Heart right ventricle (tissue), 16 donors: ENCODE results near the gene USP22. TPM values are rescaled to one million over a fixed set of nuclear protein-coding genes. Genes with fewer than 3 reads are reported as not detected.
A peak's percentile ranks its signal among the peaks of the same experiment; 100 is the strongest.

Source experiments
- ATAC-seq, 8 donors: fragments of 200-7000 bp; cut with Tn5 transposase; one replicate each; pipeline ENCODE4 v1.9.1; 2020; ENCODE audit warnings: mild to moderate bottlenecking in 8 of 8, moderate library complexity in 8 of 8, moderate number of reproducible peaks in 1 of 8
- DNase-seq, 2 donors: peaks; one replicate each; pipeline ENCODE4 v3.0.0-alpha.2; 2020
- H3K27ac ChIP-seq, 10 donors: fragments of 200-600 bp; sonication (generic) in 2 of 10; one replicate each; pipeline versions ENCODE4 v1.5.0 to v1.8.0; 2020 to 2022; ENCODE audit warnings: mild to moderate bottlenecking in 3 of 10
- H3K27me3 ChIP-seq, 7 donors: fragments of 200-600 bp; one replicate each; pipeline ENCODE4 v1.8.0; 2021 to 2022; ENCODE audit warnings: mild to moderate bottlenecking in 2 of 7
- H3K36me3 ChIP-seq, 9 donors: fragments of 200-600 bp; sonication (generic) in 1 of 9; one replicate each; pipeline versions ENCODE4 v1.5.0 to v1.8.0; 2020 to 2022; ENCODE audit warnings: mild to moderate bottlenecking in 2 of 9
- H3K4me1 ChIP-seq, 9 donors: fragments of 200-600 bp; sonication (generic) in 1 of 9; one replicate each; pipeline versions ENCODE4 v1.5.0 to v1.8.0; 2020 to 2022; ENCODE audit warnings: mild to moderate bottlenecking in 4 of 9
- H3K4me3 ChIP-seq, 10 donors: fragments of 200-600 bp; sonication (generic) in 2 of 10; one replicate each; pipeline versions ENCODE4 v1.5.0 to v1.8.0; 2020 to 2022; ENCODE audit warnings: mild to moderate bottlenecking in 7 of 10, moderate library complexity in 2 of 10
- H3K9me3 ChIP-seq, 11 donors: fragments of 200-600 bp in 10 of 11; sonication (generic) in 2 of 11; one replicate each; pipeline versions ENCODE4 v1.5.0 to v1.8.0; 2013 to 2022; ENCODE audit warnings: mild to moderate bottlenecking in 2 of 11, control low read depth in 1 of 11, moderate library complexity in 1 of 11
- CTCF ChIP-seq, 9 donors: fragments of 200-600 bp; sonication (generic) in 2 of 9; IDR thresholded peaks; one replicate each; pipeline versions ENCODE4 v1.5.0 to v1.8.0; 2021 to 2022; ENCODE audit warnings: antibody characterized with exemption in 9 of 9, mild to moderate bottlenecking in 5 of 9, moderate library complexity in 1 of 9
- WGBS, 2 donors: extraction: QIAGEN DNeasy Blood & Tissue Kit; methylation state at CpG; one replicate each; pipeline ENCODE4 v1.1.7; 2013; ENCODE audit warnings: inconsistent platforms in 1 of 2; 5-methylcytosine and 5-hydroxymethylcytosine counted together
- intact Hi-C, 10 donors: fragments of 100-400 bp; cut with DNase I; formaldehyde crosslinking; loops; one replicate each; pipeline versions ENCODE4 v1.11.1 to v1.14.2; 2022
- polyA plus RNA-seq, 2 donors: library from polyadenylated mRNA; stranded (reverse); fragments of 200-250 nt; gene quantifications; one replicate each; pipeline ENCODE4 v1.2.3, GENCODE V29; 2013
- total RNA-seq, 10 donors: library from RNA; stranded (reverse); fragmentation: NEBNext Ultra II Directional in 3 of 10; extraction: Animal tissue kit (Norgen Biotek cat#: 25700) in 3 of 10; gene quantifications; one replicate each; pipeline versions ENCODE4 v1.2.1 to v1.2.4, GENCODE V29; 2021 to 2023
- donor health status: Arrhythmogenic right ventricular cardiomyopathy.
- donor health status: ischemic (EF 13 %, LVEDD 7.1; RV severe dilation, severe dysfunction).
- donor health status: healthy with polysubstance abuse.
- donor health status: DM: no; HTN: yes; CAD: no.
- donor health status: DM: no; HTN: no; CAD: no.
- donor health status: ischemic (EF 25% LVEDD 6.9; RV normal size, moderate dysfunction).
- donor health status: ischemic (EF 25% LVEDD 5.7; RV mildly dilated, moderate dysfunction).
- donor health status: healthy.
- donor health status: DM: yes; HTN: yes; CAD: no.
- donor health status: Ischemic cardiomyopathy.
- donor health status: ischemic (EF 35%, LVEDD 5.7; RV mildly dilated, moderate dysfunction).
- donor health status: nonischemic (EF 11% LVEDD 7.7; RV severe dilation, severe dysfunction).
- donor health status: DM: yes; HTN: yes; CAD: no.
- donor health status: PGD.
- donor health status: ischemic (EF 29% LVEDD 5.4; RV normal size, mild dysfunction).
- donor health status: nonischemic (EF 23%, LVEDD 6.1; RV moderate dilation, normal function).

USP22 gene
- total and polyA plus RNA-seq, 12 donors, result 26.6 to 218 (median 173) TPM

GRCh38 chr17:21012736-21013135 is 30.1 kb downstream of the USP22 start:
- DNase-seq (no peak), ATAC-seq (peak in 5 of 8 donors; percentile 29 to 68 (median 47))
- Histone ChIP-seq H3K4me3 (no peak overlapping the region), H3K36me3 (peaks cover 4 to 100% (median 83%) of the 10 kb centered on the region in 9 donors), H3K27ac (no peak overlapping the region), H3K9me3 (no peaks in the 10 kb centered on the region), H3K4me1 (peaks cover 0 to 40% (median 11%) of the 10 kb centered on the region in 9 donors), H3K27me3 (no peaks in the 10 kb centered on the region)
- intact Hi-C loops, result no loop called here
- TF ChIP-seq CTCF (IDR thresholded peaks at IDR 0.05), result peak in 4 of 9 donors; percentile 11 to 41 (median 25)
- 50 to 52% methylated on average over 8 of the region's 8 CpGs for WGBS, 2 donors

GRCh38 chr17:21010705-21011596 is 31.9 kb downstream of the USP22 start:
- H3K9me3 ChIP-seq, result no peaks in the 10 kb centered on the region
- DNase-seq (no peak), ATAC-seq (peak in 5 of 8 donors; percentile 6 to 15 (median 11))
- peaks cover 3 to 100% (median 81%) of the 10 kb centered on the region in 9 donors for H3K36me3 ChIP-seq
- no peaks in the 10 kb centered on the region for H3K27me3 ChIP-seq
- no peak for TF ChIP-seq CTCF (IDR thresholded peaks at IDR 0.05)
- H3K27ac ChIP-seq, result no peak overlapping the region
- H3K4me3 ChIP-seq, result no peak overlapping the region
- 75 to 76% methylated on average over 27 of the region's 27 CpGs for WGBS, 2 donors
- intact Hi-C loops, result no loop called here
- peaks cover 0 to 44% (median 14%) of the 10 kb centered on the region in 9 donors for H3K4me1 ChIP-seq

GRCh38 chr17:21008992-21009671 is 33.7 kb downstream of the USP22 start:
- TF ChIP-seq CTCF (IDR thresholded peaks at IDR 0.05), result no peak
- no peak for ATAC-seq
- DNase-seq, result no peak
- Histone ChIP-seq H3K4me1 (peaks cover 0 to 48% (median 18%) of the 10 kb centered on the region in 9 donors), H3K27me3 (no peaks in the 10 kb centered on the region), H3K27ac (no peak overlapping the region), H3K36me3 (peaks cover 0 to 100% (median 84%) of the 10 kb centered on the region in 9 donors), H3K9me3 (no peaks in the 10 kb centered on the region), H3K4me3 (no peak overlapping the region)
- 84 to 86% methylated on average over 10 of the region's 10 CpGs for WGBS, 2 donors
- intact Hi-C loops, result no loop called here

GRCh38 chr17:21008160-21008915 is 34.5 kb downstream of the USP22 start:
- no peak for TF ChIP-seq CTCF (IDR thresholded peaks at IDR 0.05)
- no peak for ATAC-seq
- intact Hi-C loops, result no loop called here
- Histone ChIP-seq H3K4me1 (peaks cover 0 to 46% (median 14%) of the 10 kb centered on the region in 9 donors), H3K27ac (peak overlapping the region in 1 of 10 donors; percentile 24), H3K4me3 (no peak overlapping the region), H3K36me3 (peaks cover 0 to 100% (median 92%) of the 10 kb centered on the region in 9 donors), H3K9me3 (no peaks in the 10 kb centered on the region), H3K27me3 (no peaks in the 10 kb centered on the region)
- DNase-seq, result no peak
- WGBS, 2 donors, result 81% methylated on average over 13 of the region's 13 CpGs
